Measurements from ENCODE around the gene REC114. TPM values are rescaled to one million over a fixed set of nuclear protein-coding genes. Genes with fewer than 3 reads are reported as not detected.

Gene REC114
- total and polyA plus RNA-seq, 9 of the 15 experiments (the other 6 are each of a cell fraction or from before 2014, with no cell fraction given): 0.07 to 0.24 TPM; not detected in 7

Other genes with a start within 250 kb of the REC114 start
- gene HCN4, start 74.2 kb upstream of the REC114 start, total RNA-seq (2014; rRNA removed): not detected in 2 replicates
- not detected in 2 replicates for gene HCN4, start 74.2 kb upstream of the REC114 start, total RNA-seq (2014; rRNA removed; fragmentation: Illumina TruSeq; extraction: Trizol)
- gene HCN4, start 74.2 kb upstream of the REC114 start, total RNA-seq (2015; rRNA removed; fragmentation: Illumina TruSeq; extraction: Trizol): not detected in 2 replicates
- not detected in 2 replicates for gene HCN4, start 74.2 kb upstream of the REC114 start, total RNA-seq (2021)
- gene HCN4, start 74.2 kb upstream of the REC114 start, polyA plus RNA-seq (2011; rRNA removed): not detected in 2 replicates
- gene HCN4, start 74.2 kb upstream of the REC114 start, polyA plus RNA-seq (2014; fragmentation: Illumina TruSeq; extraction: Trizol): not detected in 2 replicates
- not detected for gene HCN4, start 74.2 kb upstream of the REC114 start, polyA plus RNA-seq (2014; fragmentation: Nextera tagmentation; extraction: Ambion mirVana)
- not detected in 2 replicates for gene HCN4, start 74.2 kb upstream of the REC114 start, polyA plus RNA-seq (2014; rRNA removed)
- 19.1 and 19.2 TPM in 2 replicates for gene NPTN, start 190.2 kb downstream of the REC114 start, total RNA-seq (2014; rRNA removed)
- gene NPTN, start 190.2 kb downstream of the REC114 start, total RNA-seq (2014; rRNA removed; fragmentation: Illumina TruSeq; extraction: Trizol): 23.2 and 25.5 TPM in 2 replicates
- gene NPTN, start 190.2 kb downstream of the REC114 start, total RNA-seq (2015; rRNA removed; fragmentation: Illumina TruSeq; extraction: Trizol): 37.3 and 41.0 TPM in 2 replicates
- gene NPTN, start 190.2 kb downstream of the REC114 start, total RNA-seq (2021): 21.2 and 21.6 TPM in 2 replicates
- gene NPTN, start 190.2 kb downstream of the REC114 start, polyA plus RNA-seq (2011; rRNA removed): 21.7 and 34.0 TPM in 2 replicates
- 47.7 and 48.5 TPM in 2 replicates for gene NPTN, start 190.2 kb downstream of the REC114 start, polyA plus RNA-seq (2014; fragmentation: Illumina TruSeq; extraction: Trizol)
- gene NPTN, start 190.2 kb downstream of the REC114 start, polyA plus RNA-seq (2014; fragmentation: Nextera tagmentation; extraction: Ambion mirVana): 10 to 100 TPM in 1 of 2 experiments, 1 to 10 TPM in 1; 9.6 to 10.1 TPM
- gene NPTN, start 190.2 kb downstream of the REC114 start, polyA plus RNA-seq (2014; rRNA removed): 17.5 and 23.6 TPM in 2 replicates
- 1.2 and 2.4 TPM in 2 replicates for gene CD276, start 241.2 kb downstream of the REC114 start, total RNA-seq (2014; rRNA removed)
- gene CD276, start 241.2 kb downstream of the REC114 start, total RNA-seq (2014; rRNA removed; fragmentation: Illumina TruSeq; extraction: Trizol): 0.83 and 0.95 TPM in 2 replicates
- gene CD276, start 241.2 kb downstream of the REC114 start, total RNA-seq (2015; rRNA removed; fragmentation: Illumina TruSeq; extraction: Trizol): 1.7 and 2.4 TPM in 2 replicates
- 3.6 and 5.1 TPM in 2 replicates for gene CD276, start 241.2 kb downstream of the REC114 start, total RNA-seq (2021)
- 2.3 and 7.3 TPM in 2 replicates for gene CD276, start 241.2 kb downstream of the REC114 start, polyA plus RNA-seq (2011; rRNA removed)
- 3.1 and 4.9 TPM in 2 replicates for gene CD276, start 241.2 kb downstream of the REC114 start, polyA plus RNA-seq (2014; fragmentation: Illumina TruSeq; extraction: Trizol)
- gene CD276, start 241.2 kb downstream of the REC114 start, polyA plus RNA-seq (2014; fragmentation: Nextera tagmentation; extraction: Ambion mirVana): under 1 TPM; 0.11 to 0.29 TPM
- 2.1 and 2.3 TPM in 2 replicates for gene CD276, start 241.2 kb downstream of the REC114 start, polyA plus RNA-seq (2014; rRNA removed)

All from K562 (cell line).